OCI-LY7 (cell line): Measurements from ENCODE around the gene DYNAP. TPM values are rescaled to one million over a fixed set of nuclear protein-coding genes. Genes with fewer than 3 reads are reported as not detected.

Source experiments
- BruUV-seq: library from RNA; stranded (reverse); fragments of 400-500 nt; replicated peaks from 2 replicates; lab custom pipeline; 2021; lab: Mats Ljungman, UMichigan
- CTCF ChIA-PET: fragments of 300-600 bp; sonication (Branson Sonifier 250); formaldehyde crosslinking; loops from one replicate; lab custom pipeline; 2022; ENCODE audit warnings: antibody characterized with exemption; ENCODE audit not compliant: unreplicated experiment; lab: Charles Lee
- POLR2A ChIA-PET: fragments of 300-600 bp; sonication (Branson Sonifier 250); formaldehyde crosslinking; loops from one replicate; lab custom pipeline; 2022; ENCODE audit warnings: antibody characterized with exemption; lab: Charles Lee
- DNase-seq: peaks from one replicate; pipeline ENCODE4 v3.0.0-alpha.2; 2015; ENCODE audit warnings: low spot score
- H2AFZ ChIP-seq: fragments of 200-600 bp; sonication (generic), shearing (Covaris generic); 2 replicates; pipeline ENCODE4 v1.6.1; 2014; ENCODE audit warnings: mild to moderate bottlenecking, antibody characterized with exemption, low read length, moderate library complexity
- H3K27ac ChIP-seq: fragments of 200-600 bp; sonication (generic); 2 replicates; pipeline ENCODE4 v1.5.1; 2014; ENCODE audit warnings: mixed run types, low read depth, mild to moderate bottlenecking, moderate library complexity, low read length, inconsistent platforms; ENCODE audit not compliant: poor library complexity, severe bottlenecking
- H3K36me3 ChIP-seq: fragments of 200-600 bp; sonication (generic); 2 replicates; pipeline ENCODE4 v1.6.1; 2014; ENCODE audit warnings: mild to moderate bottlenecking, antibody characterized with exemption, low read length, moderate library complexity, mixed read lengths; ENCODE audit not compliant: insufficient read depth
- H3K4me1 ChIP-seq: fragments of 200-600 bp; sonication (generic); 2 replicates; pipeline ENCODE4 v1.5.1; 2014; ENCODE audit warnings: mild to moderate bottlenecking, low read length; ENCODE audit not compliant: insufficient read depth, poor library complexity, severe bottlenecking
- H3K4me2 ChIP-seq: fragments of 200-600 bp; sonication (generic); 2 replicates; pipeline ENCODE4 v1.6.1; 2014; ENCODE audit warnings: mild to moderate bottlenecking, low read length
- H3K4me3 ChIP-seq: fragments of 200-600 bp; sonication (generic); 2 replicates; pipeline ENCODE4 v1.5.1; 2014; ENCODE audit warnings: mild to moderate bottlenecking, low read depth, low read length; ENCODE audit not compliant: poor library complexity, severe bottlenecking
- H3K79me2 ChIP-seq: fragments of 200-600 bp; sonication (generic); 2 replicates; pipeline ENCODE4 v1.6.1; 2016; ENCODE audit warnings: low read depth, mild to moderate bottlenecking, low read length, moderate library complexity, mixed read lengths; ENCODE audit not compliant: insufficient read depth
- H3K9me2 ChIP-seq: fragments of 200-600 bp; sonication (generic); 2 replicates; pipeline ENCODE4 v1.6.1; 2016; ENCODE audit warnings: mild to moderate bottlenecking, low read length, mixed read lengths; ENCODE audit not compliant: insufficient read depth
- H3K9me3 ChIP-seq: fragments of 200-600 bp; sonication (generic); 2 replicates; pipeline ENCODE4 v1.6.1; 2014; ENCODE audit warnings: mild to moderate bottlenecking, mixed run types, low read length, mixed read lengths
- H4K20me1 ChIP-seq: fragments of 200-600 bp; sonication (generic); 2 replicates; pipeline ENCODE4 v1.6.1; 2014; ENCODE audit warnings: mild to moderate bottlenecking, antibody characterized with exemption, low read length, moderate library complexity, mixed read lengths; ENCODE audit not compliant: insufficient read depth
- CTCF ChIP-seq: fragments of 200-600 bp; sonication (generic); conservative IDR thresholded peaks from 2 replicates; pipeline ENCODE4 v1.5.1; 2014; ENCODE audit warnings: mild to moderate bottlenecking, antibody characterized with exemption, low read length, moderate library complexity, mixed read lengths
- EZH2phosphoT487 ChIP-seq: fragments of 200-600 bp; sonication (generic); IDR thresholded peaks from 2 replicates; pipeline ENCODE4 v1.6.1; 2018; ENCODE audit warnings: low read depth, borderline replicate concordance, mild to moderate bottlenecking, mixed run types, antibody characterized with exemption, low read length, moderate library complexity, mixed read lengths
- intact Hi-C: fragments of 100-400 bp; cut with micrococcal nuclease; formaldehyde crosslinking; loops from one replicate; pipeline ENCODE4 v1.10.0; 2022; ENCODE audit not compliant: unreplicated experiment
- total RNA-seq, 2 experiments: library from RNA; depleted of rRNA in 1 of 2; stranded (reverse); fragments of >200 nt in 1 of 2; shearing (Covaris generic) in 1 of 2; gene quantifications; 2 replicates each; pipeline ENCODE4 v1.2.3, GENCODE V29; 2014 to 2022

DYNAP gene
- total RNA-seq, 2 experiments from 2014 or later: not detected

GRCh38 chr18:54608028-54608642, 17.1 kb downstream of the DYNAP start:
- Histone ChIP-seq H3K4me3 (no peak overlapping the region), H3K4me2 (no peak overlapping the region), H3K36me3 (no peaks in the 10 kb centered on the region), H3K4me1 (no peaks in the 10 kb centered on the region), H3K9me2 (no peaks in the 10 kb centered on the region), H3K27ac (no peak overlapping the region), H3K9me3 (no peaks in the 10 kb centered on the region), H3K79me2 (no peaks in the 10 kb centered on the region), H4K20me1 (no peaks in the 10 kb centered on the region), H2AFZ (no peak overlapping the region)
- no peak for DNase-seq
- intact Hi-C loops: no loop called here
- BruUV-seq: no TSS peak
- POLR2A ChIA-PET: interaction anchor here (1.0 kb wide), 1 partner anchor 26 kb away, joined by 3 read pairs; no protein-coding TSS in a partner anchor
- TF ChIP-seq EZH2phosphoT487 (no peak), CTCF (no peak)
- CTCF ChIA-PET: no interaction called here

- Histone ChIP-seq H3K9me3 (no peaks in the 10 kb centered on the region), H4K20me1 (no peaks in the 10 kb centered on the region), H3K4me1 (no peaks in the 10 kb centered on the region), H3K79me2 (no peaks in the 10 kb centered on the region), H3K4me2 (no peak overlapping the region), H3K9me2 (no peaks in the 10 kb centered on the region), H3K27ac (no peak overlapping the region), H2AFZ (no peak overlapping the region), H3K36me3 (no peaks in the 10 kb centered on the region), H3K4me3 (no peak overlapping the region)
- ChIA-PET POLR2A (interaction anchor here (0.7 kb wide), 1 partner anchor 81 kb away, joined by 3 read pairs; no protein-coding TSS in a partner anchor), CTCF (no interaction called here)
- no peak for TF ChIP-seq CTCF
- no peak for TF ChIP-seq EZH2phosphoT487
- BruUV-seq: no TSS peak
- DNase-seq: no peak
- intact Hi-C loops: no loop called here
These were observed 20.8 kb downstream of the DYNAP start for GRCh38 chr18:54611816-54612215.

GRCh38 chr18:54612237-54612636, 21.2 kb downstream of the DYNAP start:
- CTCF ChIA-PET: no interaction called here
- Histone ChIP-seq H3K79me2 (no peaks in the 10 kb centered on the region), H4K20me1 (no peaks in the 10 kb centered on the region), H2AFZ (no peak overlapping the region), H3K9me2 (no peaks in the 10 kb centered on the region), H3K4me2 (no peak overlapping the region), H3K4me1 (no peaks in the 10 kb centered on the region), H3K27ac (no peak overlapping the region), H3K9me3 (no peaks in the 10 kb centered on the region), H3K4me3 (no peak overlapping the region), H3K36me3 (no peaks in the 10 kb centered on the region)
- TF ChIP-seq EZH2phosphoT487: no peak
- TF ChIP-seq CTCF: no peak
- BruUV-seq: no TSS peak
- no peak for DNase-seq
- intact Hi-C loops: no loop called here
- POLR2A ChIA-PET: interaction anchor here (0.6 to 0.7 kb wide), 2 partner anchors 80 to 282 kb away, joined by 3 read pairs; no protein-coding TSS in a partner anchor
